ENCODE results near the gene MEIS1. TPM values are rescaled to one million over a fixed set of nuclear protein-coding genes. Genes with fewer than 3 reads are reported as not detected.

Gene MEIS1
- total and polyA plus RNA-seq, 2 experiments from 2014 or later, result 0.16 to 0.28 TPM

GRCh38 chr2:66575625-66576310 is 140.8 kb downstream of the MEIS1 start:
- no peaks in the 10 kb centered on the region for H3F3A ChIP-seq (replicated peaks; ENCODE audit: low read depth)
- peak; percentile 61 for DNase-seq (ENCODE audit: low spot score)
- H3K79me2 ChIP-seq (replicated peaks; ENCODE audit: insufficient read depth), result no peaks in the 10 kb centered on the region
- no peak overlapping the region for H3K27ac Mint-ChIP-seq
- peak overlapping the region; percentile 76; the same call in 1 of the 2 replicates for H2AFZ ChIP-seq
- ATAC-seq, result peak; percentile 50
- no peaks in the 10 kb centered on the region for H3K36me3 Mint-ChIP-seq (ENCODE audit: low read depth)
- H3K27me3 Mint-ChIP-seq (ENCODE audit: insufficient read depth, low read depth, poor library complexity), result peaks cover 15% of the 10 kb centered on the region
- H3K9me2 ChIP-seq (ENCODE audit: insufficient read depth), result no peaks in the 10 kb centered on the region
- H3K4me1 Mint-ChIP-seq, result peaks cover 33% of the 10 kb centered on the region
- H4K20me1 ChIP-seq (replicated peaks; ENCODE audit: insufficient read depth), result peaks cover 6% of the 10 kb centered on the region; the same call in 1 of the 2 replicates
- H3K4me2 ChIP-seq, result peak overlapping the region; percentile 86
- peak overlapping the region; percentile 79 for H3K4me3 Mint-ChIP-seq
- no peaks in the 10 kb centered on the region for H3K36me3 ChIP-seq (ENCODE audit: insufficient read depth)
- no peak overlapping the region for H3K27ac ChIP-seq (ENCODE audit: low read depth)
- H3K27me3 ChIP-seq (ENCODE audit: insufficient read depth), result peaks cover 61% of the 10 kb centered on the region
- no peak for TF ChIP-seq ETS1 (IDR thresholded peaks at IDR 0.05)
- TF ChIP-seq, protein P1, sequence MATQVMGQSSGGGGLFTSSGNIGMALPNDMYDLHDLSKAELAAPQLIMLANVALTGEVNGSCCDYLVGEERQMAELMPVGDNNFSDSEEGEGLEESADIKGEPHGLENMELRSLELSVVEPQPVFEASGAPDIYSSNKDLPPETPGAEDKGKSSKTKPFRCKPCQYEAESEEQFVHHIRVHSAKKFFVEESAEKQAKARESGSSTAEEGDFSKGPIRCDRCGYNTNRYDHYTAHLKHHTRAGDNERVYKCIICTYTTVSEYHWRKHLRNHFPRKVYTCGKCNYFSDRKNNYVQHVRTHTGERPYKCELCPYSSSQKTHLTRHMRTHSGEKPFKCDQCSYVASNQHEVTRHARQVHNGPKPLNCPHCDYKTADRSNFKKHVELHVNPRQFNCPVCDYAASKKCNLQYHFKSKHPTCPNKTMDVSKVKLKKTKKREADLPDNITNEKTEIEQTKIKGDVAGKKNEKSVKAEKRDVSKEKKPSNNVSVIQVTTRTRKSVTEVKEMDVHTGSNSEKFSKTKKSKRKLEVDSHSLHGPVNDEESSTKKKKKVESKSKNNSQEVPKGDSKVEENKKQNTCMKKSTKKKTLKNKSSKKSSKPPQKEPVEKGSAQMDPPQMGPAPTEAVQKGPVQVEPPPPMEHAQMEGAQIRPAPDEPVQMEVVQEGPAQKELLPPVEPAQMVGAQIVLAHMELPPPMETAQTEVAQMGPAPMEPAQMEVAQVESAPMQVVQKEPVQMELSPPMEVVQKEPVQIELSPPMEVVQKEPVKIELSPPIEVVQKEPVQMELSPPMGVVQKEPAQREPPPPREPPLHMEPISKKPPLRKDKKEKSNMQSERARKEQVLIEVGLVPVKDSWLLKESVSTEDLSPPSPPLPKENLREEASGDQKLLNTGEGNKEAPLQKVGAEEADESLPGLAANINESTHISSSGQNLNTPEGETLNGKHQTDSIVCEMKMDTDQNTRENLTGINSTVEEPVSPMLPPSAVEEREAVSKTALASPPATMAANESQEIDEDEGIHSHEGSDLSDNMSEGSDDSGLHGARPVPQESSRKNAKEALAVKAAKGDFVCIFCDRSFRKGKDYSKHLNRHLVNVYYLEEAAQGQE (IDR thresholded peaks at IDR 0.05; ENCODE audit: unreplicated experiment), result no peak
- peak; percentile 66 for TF ChIP-seq EZH2phosphoT487 (IDR thresholded peaks at IDR 0.05; ENCODE audit: unreplicated experiment)
- TF ChIP-seq ZNF114 (CRISPR knock-in tag; IDR thresholded peaks at IDR 0.05), result no peak
- TF ChIP-seq EZH2 (IDR thresholded peaks at IDR 0.05; ENCODE audit: low read depth, unreplicated experiment), result peak; percentile 60
- peak in 1 of 2 experiments; percentile 12; a peak in 1 of 4 replicates for TF ChIP-seq CTCF (conservative IDR thresholded peaks at IDR 0.05; ENCODE audit: low read depth in 2 of 2)
- no peak for TF ChIP-seq STAT1 (IDR thresholded peaks at IDR 0.05; ENCODE audit: unreplicated experiment)
- no peak for TF ChIP-seq CREB1 (CRISPR knock-in tag; IDR thresholded peaks at IDR 0.05; ENCODE audit: low read depth)
- H3K4me1 ChIP-seq (ENCODE audit: insufficient read depth), result peaks cover 41% of the 10 kb centered on the region
- H3K4me3 ChIP-seq, result peak overlapping the region; percentile 61
- no peaks in the 10 kb centered on the region; the same call in 2 of the 3 replicates for H3K9me3 Mint-ChIP-seq
